Measurements from ENCODE around the gene CDK5RAP2.

GRCh38 chr9:120622790-120623189, 42.8 kb upstream of the CDK5RAP2 start:
- no peak for TF ChIP-seq CTCF (IDR thresholded peaks at IDR 0.05)
- TF ChIP-seq POLR2A (IDR thresholded peaks at IDR 0.05) = no peak

All from vagina (tissue), 2 donors.